HG03025 (cell line): ENCODE results near the gene ZNF280B.
"Not testable (repeated sequence)": the region's sequence is repeated elsewhere in the genome, so short reads cannot be mapped to it uniquely, and the experiment has no call there.

Experiments
- ATAC-seq: cut with Tn5 transposase; IDR thresholded peaks from one replicate; pipeline ENCODE4 v1.9.1; 2021; ENCODE audit warnings: mild to moderate bottlenecking, moderate library complexity; ENCODE audit not compliant: unreplicated experiment, low FRiP score

The ZNF280B gene

DNA sequence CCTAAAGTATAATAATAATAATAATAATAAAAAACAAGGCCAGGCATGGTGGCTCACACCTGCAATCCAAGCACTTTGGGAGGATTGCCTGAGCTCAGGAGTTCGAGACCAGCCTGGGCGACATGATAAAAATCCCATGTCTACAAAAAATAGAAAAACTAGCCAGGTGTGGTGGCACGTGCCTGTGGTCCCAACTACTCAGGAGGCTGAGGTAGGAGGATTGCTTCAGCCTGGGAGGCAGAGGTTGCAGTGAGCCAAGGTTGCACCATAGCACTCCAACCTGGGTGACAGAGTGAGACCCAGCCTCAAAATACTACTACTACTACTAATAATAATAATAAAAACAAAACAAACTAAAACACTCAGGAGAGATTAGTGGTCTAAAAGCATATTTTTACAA, 27.1 kb upstream of the ZNF280B start:
- no peak for ATAC-seq

DNA sequence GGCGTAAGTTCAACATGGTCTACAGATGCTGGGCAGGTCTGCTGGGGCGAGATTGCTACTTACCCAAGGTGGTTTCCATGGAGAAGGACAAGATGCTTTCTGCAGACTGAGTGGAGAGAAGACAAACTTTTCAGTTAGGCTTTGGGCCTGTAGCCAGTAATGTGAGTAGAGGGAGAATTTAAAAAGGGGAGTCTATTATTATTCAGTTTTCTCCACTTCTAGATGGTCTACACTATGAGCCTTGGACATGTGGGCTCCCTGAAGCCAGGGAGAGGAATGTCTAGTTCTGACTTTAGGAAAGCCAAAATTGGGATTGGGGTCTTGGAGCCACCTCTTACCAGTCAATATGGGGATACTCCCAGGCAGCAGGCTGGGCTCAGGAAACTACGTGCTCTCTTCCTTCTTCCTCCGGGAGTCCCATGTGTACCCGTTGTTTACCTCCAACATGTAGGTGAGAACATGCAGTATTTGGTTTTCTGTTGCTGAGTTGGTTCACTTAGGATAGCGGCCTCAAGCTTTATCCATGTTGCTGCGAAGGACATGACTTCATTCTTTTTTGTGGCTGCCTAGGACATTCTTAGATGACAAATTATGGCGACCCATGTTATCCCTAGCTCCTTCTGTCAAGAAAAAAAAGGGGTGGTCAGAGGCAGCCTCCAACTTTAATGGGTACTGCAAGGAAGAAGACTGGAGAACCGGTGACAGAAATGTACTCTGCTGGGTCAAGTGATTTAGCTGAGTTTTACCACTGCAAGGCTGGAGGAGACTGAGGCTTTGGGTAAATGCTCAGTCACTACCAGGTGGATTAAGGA, 26.3 kb upstream of the ZNF280B start:
- no peak for ATAC-seq

DNA sequence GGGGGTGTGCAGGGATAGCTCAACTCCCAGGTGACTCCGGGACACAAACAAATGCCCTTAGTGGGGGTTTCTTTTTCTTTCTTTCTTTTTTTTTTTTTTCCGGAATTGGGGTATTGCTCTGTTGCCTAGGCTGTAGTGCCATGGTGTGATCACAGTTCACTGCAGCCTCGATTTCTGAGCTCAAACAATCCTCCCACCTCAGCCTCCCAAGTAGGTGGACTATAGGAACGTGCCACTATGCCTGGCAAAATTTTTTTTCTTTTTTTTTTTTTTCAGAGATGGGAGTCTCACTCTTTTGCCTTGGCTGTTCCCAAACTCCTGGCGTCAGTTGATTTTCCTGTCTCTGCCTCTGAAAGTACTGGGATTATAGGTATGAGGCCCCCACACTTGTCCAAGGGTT, 25.3 kb upstream of the ZNF280B start:
- no peak for ATAC-seq

DNA sequence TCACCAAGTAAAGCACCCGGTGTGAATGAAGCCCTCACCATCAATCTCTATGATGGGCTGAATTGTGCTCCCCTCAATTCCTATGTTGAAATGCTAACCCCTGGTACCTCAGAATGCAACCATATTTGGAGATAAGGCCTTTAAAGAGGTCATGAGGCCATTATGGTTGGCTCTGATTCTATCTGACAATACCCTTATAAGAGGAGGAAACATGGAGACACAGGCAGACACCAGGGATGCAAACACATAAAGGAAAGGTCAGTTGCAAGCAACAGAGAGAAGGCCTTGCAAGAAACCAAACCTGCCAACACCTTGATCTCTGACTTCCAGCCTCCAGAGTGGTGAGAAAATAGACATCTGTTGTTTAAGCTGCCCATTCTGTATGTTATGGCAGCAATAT, 24.9 kb upstream of the ZNF280B start:
- no peak for ATAC-seq

DNA sequence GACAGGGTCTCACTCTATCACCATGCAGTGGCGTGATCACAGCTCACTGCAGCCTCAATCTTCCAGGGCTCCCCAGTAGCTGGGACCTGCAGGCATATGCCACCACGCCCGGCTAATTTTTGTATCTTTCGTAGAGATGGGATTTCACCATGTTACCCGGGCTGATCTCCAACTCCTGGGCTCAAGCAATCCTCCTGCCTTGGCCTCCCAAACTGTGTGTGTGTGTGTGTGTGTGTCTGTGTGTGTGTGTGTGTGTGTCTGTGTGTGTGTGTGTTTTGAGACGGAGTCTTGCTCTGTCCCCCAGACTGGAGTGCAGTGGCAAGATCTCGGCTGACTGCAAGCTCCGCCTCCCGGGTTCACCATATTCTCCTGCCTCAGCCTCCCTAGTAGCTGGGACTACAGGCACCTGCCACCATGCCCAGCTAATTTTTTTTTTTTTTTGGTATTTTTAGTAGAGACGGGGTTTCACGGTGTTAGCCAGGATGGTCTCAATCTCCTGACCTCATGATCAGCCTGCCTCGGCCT, 24.1 kb upstream of the ZNF280B start:
- ATAC-seq, result not testable (repeated sequence)

DNA sequence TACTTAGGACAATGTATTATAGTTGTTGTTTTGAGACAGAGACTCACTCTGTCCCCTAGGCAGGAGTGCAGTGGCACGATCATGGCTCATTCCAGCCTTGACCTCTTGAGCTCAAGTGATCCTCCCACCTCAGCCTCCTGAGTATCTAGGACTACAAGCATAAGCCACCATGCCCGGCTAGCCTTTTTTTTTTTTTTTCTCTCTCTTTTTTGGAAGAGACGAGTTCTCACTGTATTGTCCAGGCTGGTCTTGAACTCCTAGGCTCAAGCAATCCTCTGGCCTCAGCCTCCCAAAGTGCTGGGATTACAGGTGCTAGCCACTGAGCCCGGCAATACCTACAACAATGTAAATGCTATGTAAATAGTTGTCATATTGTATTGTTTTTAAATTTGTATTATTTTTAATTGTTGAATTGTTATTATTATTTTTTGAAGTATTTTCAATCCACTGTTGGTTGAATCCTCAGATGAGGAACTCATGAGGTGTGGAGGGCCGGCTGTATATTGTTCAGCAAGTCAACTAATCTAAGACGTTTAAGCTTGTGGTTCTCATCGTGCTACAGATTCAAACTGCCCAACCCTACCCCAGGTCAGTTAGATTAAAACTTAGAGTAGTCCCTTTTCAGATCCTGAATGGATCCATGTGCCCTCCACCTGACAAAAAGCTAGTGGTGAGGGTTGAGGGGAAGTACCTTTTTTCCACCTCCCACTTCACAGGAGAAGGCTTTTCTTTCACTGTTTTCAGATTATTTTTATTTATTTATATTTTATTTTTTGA, 23.4 kb upstream of the ZNF280B start:
- no peak for ATAC-seq

DNA sequence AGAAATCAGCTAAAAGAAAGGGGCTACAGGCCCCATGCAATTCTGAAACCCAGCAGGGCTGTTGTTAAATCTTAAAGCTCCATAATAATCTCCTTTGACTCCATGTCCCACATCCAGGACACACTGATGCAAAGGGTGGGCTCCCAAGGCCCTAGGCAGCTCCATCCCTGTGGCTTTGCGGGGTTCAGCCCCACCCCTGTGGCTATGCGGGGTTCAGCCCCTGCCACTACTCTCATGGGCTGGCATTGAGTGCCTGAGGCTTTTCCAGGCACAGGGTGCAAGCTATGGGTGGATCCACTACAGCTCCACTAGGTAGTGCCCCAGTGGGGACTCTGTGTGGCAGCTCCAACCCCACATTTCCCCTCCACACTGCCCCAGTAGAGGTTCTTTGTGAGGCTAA, 20.2 kb upstream of the ZNF280B start:
- no peak for ATAC-seq

DNA sequence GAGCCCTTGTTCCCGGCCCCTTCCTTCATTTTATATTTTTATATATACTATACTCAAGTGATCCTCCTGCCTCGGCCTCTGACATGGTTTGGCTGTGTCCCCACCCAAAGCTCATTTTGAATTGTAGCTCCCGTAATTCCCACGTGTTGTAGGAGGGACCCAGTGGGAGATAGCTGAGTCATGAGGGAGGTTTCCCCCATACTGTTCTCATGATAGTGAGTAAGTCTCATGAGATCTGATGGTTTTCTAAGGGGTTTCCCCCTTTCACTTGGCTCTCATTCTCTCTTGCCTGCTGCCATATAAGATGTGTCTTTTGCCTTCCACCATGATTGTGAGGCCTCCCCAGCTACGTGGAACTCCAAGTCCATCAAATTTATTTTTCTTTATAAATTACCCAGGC, 18.8 kb upstream of the ZNF280B start:
- ATAC-seq, result no peak

DNA sequence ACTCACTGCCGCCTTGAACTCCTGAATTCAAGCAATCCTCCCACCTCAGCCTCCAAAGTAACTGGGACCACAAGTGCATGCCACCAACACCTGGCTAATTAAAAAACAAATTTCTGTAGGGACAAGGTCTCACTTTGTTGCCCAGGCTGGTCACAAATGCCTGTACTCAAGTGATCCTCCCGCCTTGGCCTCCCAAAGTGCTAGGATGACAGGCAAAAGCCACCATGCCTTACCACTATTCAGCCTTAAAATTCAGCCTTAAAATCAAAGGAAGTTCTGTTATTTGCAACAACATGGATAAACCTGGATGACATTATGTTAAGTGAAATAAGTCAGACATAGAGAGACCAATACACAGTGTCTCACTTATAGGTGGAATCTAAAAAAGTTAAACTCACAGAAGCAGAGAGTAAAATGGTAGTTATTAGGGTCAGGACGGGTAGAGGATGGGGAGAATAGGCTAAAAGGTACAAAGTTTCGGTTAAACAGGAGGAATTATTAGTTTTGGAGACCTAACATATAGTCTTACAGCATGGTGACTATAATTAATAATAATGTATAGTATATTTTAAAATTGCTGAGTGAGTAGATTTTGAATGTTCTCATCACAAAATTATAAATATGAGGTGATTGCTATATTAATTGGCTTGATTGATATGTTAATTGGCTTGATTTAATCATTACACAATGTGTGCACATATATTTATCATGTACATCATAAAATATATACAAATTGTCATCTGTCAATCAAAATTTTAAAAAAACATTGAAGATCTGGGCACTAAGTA, 17.8 kb upstream of the ZNF280B start:
- no peak for ATAC-seq

DNA sequence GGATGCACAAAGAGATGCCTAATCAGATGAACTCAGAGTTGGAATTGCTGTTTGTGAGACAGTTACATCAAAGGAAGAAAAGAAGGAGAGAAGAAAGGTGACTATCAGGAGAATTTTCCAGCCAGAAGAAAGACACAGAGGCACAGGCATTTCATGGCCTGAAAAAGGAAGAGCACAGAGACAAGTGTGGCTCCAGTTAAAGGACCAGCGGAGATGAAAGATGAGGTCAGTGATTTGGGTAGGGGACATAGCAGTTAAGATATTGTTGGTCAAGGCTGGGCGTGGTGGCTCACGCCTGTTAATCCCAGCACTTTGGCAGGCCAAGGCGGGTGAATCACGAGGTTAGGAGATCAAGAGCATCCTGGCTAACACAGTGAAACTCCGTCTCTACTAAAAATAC, 15.0 kb upstream of the ZNF280B start:
- ATAC-seq, result no peak

DNA sequence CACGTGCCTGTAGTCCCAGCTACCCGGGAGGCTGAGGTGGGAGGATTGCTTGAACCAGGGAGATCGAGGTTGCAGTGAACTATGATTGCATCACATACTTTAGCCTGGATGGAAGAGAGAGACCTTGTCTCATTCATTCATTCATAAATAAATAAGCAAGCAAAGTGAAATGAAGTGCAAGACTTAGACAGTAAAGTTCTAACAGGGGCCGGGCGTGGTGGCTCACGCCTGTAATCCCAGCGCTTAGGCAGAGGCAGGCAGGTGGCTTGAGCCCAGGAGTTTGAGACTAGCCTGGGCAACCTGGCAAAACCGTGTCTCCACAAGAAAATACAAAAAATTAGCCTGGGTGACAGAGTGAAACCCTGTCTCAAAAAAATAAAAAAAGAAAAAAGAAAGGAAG, 13.1 kb upstream of the ZNF280B start:
- ATAC-seq, result no peak

DNA sequence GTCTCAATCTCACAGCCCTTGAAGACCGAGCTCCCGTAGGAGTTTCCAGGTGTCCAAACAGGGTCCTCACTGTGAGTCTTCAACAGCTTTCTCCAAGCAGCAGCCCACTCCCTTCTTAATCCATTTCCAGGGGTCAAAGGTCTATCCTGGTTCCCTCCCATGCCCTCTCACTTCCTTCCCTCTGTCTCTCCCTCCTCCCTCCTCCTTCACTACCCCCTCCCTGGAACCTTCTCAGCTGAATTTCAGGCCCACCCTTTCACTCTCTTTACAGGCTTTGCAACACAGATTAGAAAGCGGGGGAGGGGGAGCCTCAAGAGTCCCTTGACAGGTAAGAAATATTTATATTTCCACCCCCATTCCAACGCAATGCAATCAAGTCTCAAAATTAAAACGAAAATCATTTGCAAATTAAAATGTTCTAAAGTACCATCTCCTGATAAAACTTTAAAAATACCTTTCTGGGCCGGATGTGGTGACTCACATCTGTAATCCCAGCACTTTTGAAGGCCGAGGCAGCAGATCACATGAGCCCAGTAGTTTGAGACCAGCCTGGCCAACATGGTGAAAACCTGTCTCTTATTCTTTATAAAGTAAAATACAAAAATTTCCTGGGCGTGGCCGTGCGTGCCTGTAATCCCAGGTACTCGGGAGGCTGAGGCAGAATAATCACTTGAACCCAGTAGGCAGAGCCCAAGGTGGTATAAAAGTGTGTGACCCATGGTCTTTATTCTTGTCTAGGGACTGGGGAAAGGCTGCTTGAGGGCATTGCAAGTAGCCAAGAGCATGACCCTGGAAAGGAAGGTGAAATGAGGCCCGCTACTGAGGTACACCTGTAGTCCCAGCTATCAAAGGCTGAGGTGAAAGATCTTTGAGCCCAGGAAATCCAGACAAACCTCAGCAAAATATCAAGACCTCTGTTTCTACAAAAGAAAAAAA, 12.4 kb upstream of the ZNF280B start:
- ATAC-seq, result no peak

DNA sequence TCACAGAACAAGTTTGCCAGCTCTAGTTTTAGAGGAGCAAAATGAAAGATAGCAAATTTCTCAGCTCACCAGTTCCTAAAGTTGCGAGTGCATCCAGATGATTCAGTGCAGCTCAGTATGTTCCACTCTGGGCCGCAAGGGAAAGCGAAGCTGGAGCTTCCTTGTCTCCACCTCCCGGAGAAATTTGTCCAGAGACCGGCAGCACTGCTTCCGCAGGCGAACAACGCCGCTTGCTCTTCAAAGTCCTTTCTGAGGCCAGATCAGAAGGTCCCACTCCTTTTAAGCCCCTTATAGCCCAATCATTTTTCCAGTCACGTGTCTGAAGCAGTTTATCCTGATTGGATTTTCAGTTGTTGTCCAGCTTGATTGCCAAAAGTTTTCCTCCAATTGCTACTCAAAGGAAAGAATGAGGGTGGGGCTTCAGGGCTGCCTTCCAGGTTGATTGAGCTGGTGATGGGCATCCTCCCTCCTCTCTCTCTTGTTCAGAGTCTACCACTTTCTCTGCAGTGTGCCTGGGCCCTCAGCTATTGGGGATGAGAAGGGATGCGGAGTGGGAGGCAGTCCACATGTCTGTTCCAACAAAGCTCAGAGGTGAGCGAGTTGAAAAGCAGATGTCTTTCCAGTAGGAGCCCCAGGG, 11.6 kb upstream of the ZNF280B start, which contains the start of gene ZNF280A:
ZNF280A (minus strand) TSS at position 251 of the 637 bp plus-strand sequence. CDS start 4,640 bp downstream, outside the sequence.
- no peak for ATAC-seq

DNA sequence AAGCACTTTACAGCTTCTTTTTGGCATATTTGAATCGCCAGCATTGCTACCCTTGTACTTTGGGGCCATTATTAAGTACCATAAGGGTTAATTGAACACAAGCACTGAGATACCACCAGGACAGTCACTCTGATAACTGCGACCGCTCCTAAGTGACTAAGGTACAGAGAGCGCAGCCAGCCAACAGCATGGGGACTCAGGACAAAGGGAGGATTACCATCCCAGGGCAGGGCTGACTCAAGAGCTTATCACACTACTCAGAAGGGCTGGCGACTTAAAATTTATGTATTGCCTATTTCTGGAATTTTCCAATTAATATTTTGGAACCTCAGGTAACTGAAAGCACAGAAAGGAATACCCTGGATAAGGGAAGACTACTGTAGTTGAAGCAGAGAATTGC, 11.0 kb upstream of the ZNF280B start:
- ATAC-seq, result no peak

DNA sequence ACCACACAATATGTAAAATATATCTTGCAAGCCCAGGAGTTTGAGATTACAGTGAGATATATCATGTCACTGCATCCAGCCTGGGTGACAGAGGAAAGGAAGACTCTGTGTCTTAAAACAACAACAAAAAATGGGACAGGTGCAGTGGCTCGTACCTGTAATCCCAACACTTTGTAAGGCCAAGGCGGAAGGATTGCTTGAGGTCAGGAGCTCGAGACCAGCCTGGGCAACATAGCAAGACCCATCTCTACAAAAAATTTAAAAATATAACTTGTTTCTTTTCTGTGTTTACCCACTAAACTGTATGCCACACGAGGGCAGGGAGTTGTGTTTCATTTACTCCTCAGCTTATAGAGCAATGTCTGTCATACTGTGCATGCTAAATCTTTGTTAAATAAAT, 8.4 kb upstream of the ZNF280B start:
- no peak for ATAC-seq

DNA sequence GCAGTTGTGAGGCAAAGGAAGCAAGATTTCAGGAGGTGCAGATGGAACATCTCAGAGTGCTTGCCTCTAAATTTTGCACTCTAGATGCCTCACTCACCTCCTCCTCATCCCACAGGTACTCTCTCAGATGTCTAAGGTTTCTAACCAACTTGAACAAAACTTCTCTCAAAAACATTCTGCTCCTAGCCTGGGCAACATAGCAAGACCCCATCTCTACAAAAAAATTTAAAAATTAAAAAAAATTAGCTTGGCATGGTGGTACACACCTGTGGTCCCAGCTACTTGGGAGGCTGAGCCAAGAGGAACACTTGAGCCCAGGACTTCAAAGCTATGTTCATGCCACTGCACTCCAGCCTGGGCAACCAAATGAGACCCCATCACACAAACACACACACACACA, 7.3 kb upstream of the ZNF280B start:
- no peak for ATAC-seq

DNA sequence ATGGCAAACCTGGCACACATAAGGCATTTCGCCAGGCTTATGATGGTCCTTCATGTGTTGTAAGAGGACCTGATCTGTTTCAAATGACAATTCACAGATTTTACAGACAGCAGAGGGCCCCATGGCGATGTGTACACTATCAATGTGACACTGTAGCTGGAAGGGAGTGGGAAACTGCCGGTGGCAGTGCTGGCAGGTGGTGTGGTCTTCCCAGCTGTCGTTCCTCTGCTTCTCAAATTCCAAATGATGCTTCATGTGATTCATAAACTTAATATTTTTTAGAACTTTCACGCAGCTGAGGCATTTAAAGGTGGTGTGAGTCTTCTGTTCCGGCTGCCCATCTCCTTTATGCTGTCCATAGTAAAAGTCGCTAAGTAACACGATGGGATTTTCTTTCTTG, 5.9 kb upstream of the ZNF280B start:
- not testable (repeated sequence) for ATAC-seq

DNA sequence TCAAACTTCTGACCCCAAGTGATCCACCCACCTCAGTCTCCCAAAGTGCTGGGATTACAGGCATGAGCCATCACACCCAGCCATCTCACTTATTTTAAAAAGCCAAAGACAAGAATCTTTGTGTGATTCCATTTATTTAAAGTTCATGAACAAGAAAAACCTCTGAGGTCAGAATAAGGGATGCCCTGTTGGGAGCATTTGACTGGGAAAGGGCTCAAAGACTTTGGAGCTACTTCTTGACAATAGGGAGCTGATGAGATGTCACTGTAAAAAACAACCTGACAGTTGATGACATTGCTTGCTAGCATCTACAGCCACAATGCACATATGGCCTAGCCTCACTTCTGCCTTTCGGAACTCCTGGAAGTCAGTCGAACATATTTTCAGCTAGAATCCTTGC, 5.1 kb upstream of the ZNF280B start:
- ATAC-seq, result no peak

DNA sequence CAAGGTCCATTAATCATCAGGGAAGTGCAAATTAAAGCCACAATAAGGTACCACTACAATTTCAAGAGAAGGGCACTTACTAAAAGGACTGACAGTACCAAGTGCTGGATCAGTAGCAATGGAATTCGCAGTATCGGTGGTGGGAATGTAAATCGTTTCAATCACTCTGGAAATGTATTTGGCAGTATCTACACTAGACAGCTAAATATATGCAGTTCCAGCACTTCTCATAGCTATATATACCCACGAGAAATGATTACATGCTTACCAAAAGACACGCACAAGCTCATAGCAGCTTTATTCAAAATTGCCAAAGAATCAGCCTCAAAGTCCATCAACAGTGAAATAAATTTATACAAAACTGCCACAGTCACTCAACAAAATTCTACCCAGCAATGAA, 4.4 kb upstream of the ZNF280B start:
- no peak for ATAC-seq
